Left lung (tissue), 10 donors: ENCODE results near the gene CCNL2. TPM values are rescaled to one million over a fixed set of nuclear protein-coding genes. Genes with fewer than 3 reads are reported as not detected.

Experiments
- ATAC-seq: fragments of 200-7000 bp; cut with Tn5 transposase; one replicate; pipeline ENCODE4 v1.9.1; 2020; ENCODE audit warnings: moderate library complexity
- DNase-seq, 4 donors: peaks; one replicate each; pipeline ENCODE4 v3.0.0-alpha.2; 2013 to 2020
- H3K27ac ChIP-seq, 2 donors: fragments of 200-600 bp; sonication (generic) in 1 of 2; one replicate each; pipeline versions ENCODE4 v1.5.0 to v1.8.0; 2020 to 2021
- H3K27me3 ChIP-seq, 2 donors: fragments of 200-600 bp; sonication (generic) in 1 of 2; one replicate each; pipeline versions ENCODE4 v1.5.0 to v1.8.0; 2020 to 2021
- H3K36me3 ChIP-seq, 2 donors: fragments of 200-600 bp; sonication (generic) in 1 of 2; one replicate each; pipeline versions ENCODE4 v1.5.0 to v1.8.0; 2020 to 2021
- H3K4me1 ChIP-seq, 2 donors: fragments of 200-600 bp; one replicate each; pipeline ENCODE4 v1.8.0; 2021
- H3K4me3 ChIP-seq, 2 donors: fragments of 200-600 bp; sonication (generic) in 1 of 2; one replicate each; pipeline versions ENCODE4 v1.5.0 to v1.8.0; 2020 to 2021; ENCODE audit warnings: mild to moderate bottlenecking in 1 of 2
- H3K9me3 ChIP-seq, 2 donors: fragments of 200-600 bp; sonication (generic) in 1 of 2; one replicate each; pipeline versions ENCODE4 v1.5.0 to v1.8.0; 2020 to 2021
- CTCF ChIP-seq, 2 donors: fragments of 200-600 bp; sonication (generic) in 1 of 2; IDR thresholded peaks; one replicate each; pipeline versions ENCODE4 v1.5.0 to v1.8.0; 2021; ENCODE audit warnings: antibody characterized with exemption in 2 of 2
- intact Hi-C, 2 donors: fragments of 100-400 bp; cut with DNase I; formaldehyde crosslinking; loops; one replicate each; pipeline versions ENCODE4 v1.11.2 to v1.14.2; 2022
- polyA plus RNA-seq, 6 donors: library from polyadenylated mRNA; unstranded; fragments of 120-200 nt; gene quantifications; one replicate each; pipeline ENCODE4 v1.2.1, GENCODE V29; 2013; ENCODE audit not compliant: insufficient read length in 6 of 6
- total RNA-seq, 2 donors: library from RNA; stranded (reverse); fragmentation: NEBNext Ultra II Directional; extraction: Animal tissue kit (Norgen Biotek cat#: 25700); gene quantifications; one replicate each; pipeline ENCODE4 v1.2.1, GENCODE V29; 2021
- donor health status: DM: no; HTN: yes; CAD: no.
- donor health status: DM: no; HTN: no; CAD: no.

Gene CCNL2
- total and polyA plus RNA-seq, 8 donors, result 142 to 405 (median 310) TPM

GRCh38 chr1:1374589-1374928, 24.6 kb downstream of the CCNL2 start:
- H3K36me3 ChIP-seq, result peaks cover 0 to 14% of the 10 kb centered on the region in 2 donors
- ATAC-seq, result peak; percentile 0
- no peaks in the 10 kb centered on the region for H3K9me3 ChIP-seq
- intact Hi-C loops, result no loop called here
- peak overlapping the region; percentile 93 to 94 for H3K27ac ChIP-seq
- H3K4me3 ChIP-seq, result peak overlapping the region; percentile 80 to 96
- TF ChIP-seq CTCF (IDR thresholded peaks at IDR 0.05), result no peak
- no peak for DNase-seq
- no peaks in the 10 kb centered on the region for H3K27me3 ChIP-seq
- H3K4me1 ChIP-seq, result peaks cover 18 to 46% of the 10 kb centered on the region in 2 donors

GRCh38 chr1:1373815-1374588, 25.1 kb downstream of the CCNL2 start:
- Histone ChIP-seq H3K27me3 (no peaks in the 10 kb centered on the region), H3K36me3 (peaks cover 0 to 14% of the 10 kb centered on the region in 2 donors), H3K4me3 (peak overlapping the region; percentile 80 to 96), H3K9me3 (no peaks in the 10 kb centered on the region), H3K4me1 (peaks cover 18 to 46% of the 10 kb centered on the region in 2 donors), H3K27ac (peak overlapping the region in 1 of 2 donors; percentile 93)
- DNase-seq, result peak in 1 of 4 donors; percentile 76
- intact Hi-C loops, result no loop called here
- no peak for TF ChIP-seq CTCF (IDR thresholded peaks at IDR 0.05)
- ATAC-seq, result no peak

GRCh38 chr1:1373051-1373814, 25.9 kb downstream of the CCNL2 start:
- Histone ChIP-seq H3K27ac (no peak overlapping the region), H3K27me3 (no peaks in the 10 kb centered on the region), H3K36me3 (peaks cover 0 to 14% of the 10 kb centered on the region in 2 donors), H3K4me1 (peaks cover 18 to 46% of the 10 kb centered on the region in 2 donors), H3K4me3 (peak overlapping the region in 1 of 2 donors; percentile 80), H3K9me3 (no peaks in the 10 kb centered on the region)
- no peak for ATAC-seq
- intact Hi-C loops, result no loop called here
- peak in 1 of 4 donors; percentile 71 for DNase-seq
- no peak for TF ChIP-seq CTCF (IDR thresholded peaks at IDR 0.05)

- no peak overlapping the region for H3K27ac ChIP-seq
- peaks cover 18 to 46% of the 10 kb centered on the region in 2 donors for H3K4me1 ChIP-seq
- H3K36me3 ChIP-seq, result peaks cover 0 to 14% of the 10 kb centered on the region in 2 donors
- ATAC-seq, result peak; percentile 56
- peak in 2 of 4 donors; percentile 68 to 94 for DNase-seq
- H3K9me3 ChIP-seq, result peaks cover 0 to 3% of the 10 kb centered on the region in 2 donors
- no peaks in the 10 kb centered on the region for H3K27me3 ChIP-seq
- peak; percentile 91 to 93 for TF ChIP-seq CTCF (IDR thresholded peaks at IDR 0.05)
- H3K4me3 ChIP-seq, result no peak overlapping the region
- intact Hi-C loops, result no loop called here
Observed at GRCh38 chr1:1371746-1372711, 27.1 kb downstream of the CCNL2 start.
